DMS79 (cell line): Measurements from ENCODE around the gene TFF1.
"Not testable (repeated sequence)": the region's sequence is repeated elsewhere in the genome, so short reads cannot be mapped to it uniquely, and the experiment has no call there.

ENCODE experiments used
- DNase-seq: peaks from one replicate; lab custom pipeline; 2025; lab: John Stamatoyannopoulos, UW

The TFF1 gene

DNA sequence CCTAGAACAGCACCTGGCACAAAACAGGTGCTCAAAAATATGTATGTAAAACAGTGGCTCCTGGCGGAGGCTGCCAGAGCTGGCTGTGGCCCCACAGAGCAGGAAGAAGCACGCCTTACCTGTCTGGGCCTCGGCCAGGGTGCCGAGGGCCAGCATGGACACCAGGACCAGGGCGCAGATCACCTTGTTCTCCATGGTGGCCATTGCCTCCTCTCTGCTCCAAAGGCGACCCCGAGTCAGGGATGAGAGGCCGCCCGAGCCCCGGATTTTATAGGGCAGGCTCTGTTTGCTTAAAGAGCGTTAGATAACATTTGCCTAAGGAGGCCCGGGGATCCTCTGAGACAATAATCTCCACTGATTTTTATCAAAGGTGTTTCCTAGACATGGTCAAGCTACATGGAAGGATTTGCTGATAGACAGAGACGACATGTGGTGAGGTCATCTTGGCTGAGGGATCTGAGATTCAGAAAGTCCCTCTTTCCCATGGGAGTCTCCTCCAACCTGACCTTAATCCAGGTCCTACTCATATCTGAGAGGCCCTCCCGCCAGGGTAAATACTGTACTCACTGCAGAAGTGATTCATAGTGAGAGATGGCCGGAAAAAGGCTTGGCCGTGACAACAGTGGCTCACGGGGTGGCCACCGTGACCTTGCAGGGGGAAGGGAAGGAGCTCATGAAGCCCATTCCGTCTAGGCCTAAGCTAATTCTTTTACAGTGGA is at the start of gene TFF1:
Gene TFF1 (minus strand): TSS at position 244 of the 719 bp plus-strand sequence. CDS start 40 bp downstream, at position 204.
- no peak for DNase-seq

DNA sequence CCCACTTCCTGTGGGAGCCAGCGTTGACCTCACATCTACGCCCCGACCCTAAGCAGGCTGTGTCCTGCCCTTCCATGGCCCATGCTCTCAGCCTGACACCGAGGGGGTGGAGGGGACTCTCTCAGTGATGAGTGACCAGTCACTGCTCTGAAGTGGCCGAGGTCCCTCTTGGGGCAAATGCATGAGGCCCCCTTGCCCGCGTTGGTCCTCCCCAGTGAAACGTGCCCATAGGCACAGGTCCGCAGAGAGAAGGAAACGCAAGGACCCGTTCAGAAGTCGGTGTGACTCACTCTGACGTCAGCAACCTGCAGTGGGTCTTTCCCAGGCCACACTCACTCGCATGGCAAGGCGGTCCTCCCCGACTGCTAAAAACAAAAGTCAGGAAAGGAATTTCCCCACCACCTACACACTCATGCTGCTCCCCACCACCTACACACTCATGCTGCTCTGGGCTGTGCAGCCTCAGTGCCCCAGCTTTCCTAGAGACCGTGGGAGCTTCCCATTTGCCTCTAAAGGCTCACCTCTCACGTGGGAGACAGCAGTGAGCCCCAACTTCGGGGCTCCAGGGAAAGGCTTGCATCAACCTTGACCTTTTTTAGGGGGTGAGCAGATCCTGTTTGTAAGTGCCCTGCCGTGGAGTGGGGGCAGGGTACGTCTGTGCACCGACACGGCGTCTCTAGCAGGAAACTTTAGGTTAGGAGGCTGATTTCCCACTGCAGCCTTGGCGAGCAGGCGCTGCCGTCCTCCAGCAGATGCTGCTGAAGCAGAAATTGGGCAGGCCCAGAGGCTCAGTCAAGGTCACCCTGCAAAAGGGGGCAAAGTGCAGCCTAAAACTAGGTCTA is 48.8 kb upstream of the TFF1 start:
- DNase-seq = no peak

DNA sequence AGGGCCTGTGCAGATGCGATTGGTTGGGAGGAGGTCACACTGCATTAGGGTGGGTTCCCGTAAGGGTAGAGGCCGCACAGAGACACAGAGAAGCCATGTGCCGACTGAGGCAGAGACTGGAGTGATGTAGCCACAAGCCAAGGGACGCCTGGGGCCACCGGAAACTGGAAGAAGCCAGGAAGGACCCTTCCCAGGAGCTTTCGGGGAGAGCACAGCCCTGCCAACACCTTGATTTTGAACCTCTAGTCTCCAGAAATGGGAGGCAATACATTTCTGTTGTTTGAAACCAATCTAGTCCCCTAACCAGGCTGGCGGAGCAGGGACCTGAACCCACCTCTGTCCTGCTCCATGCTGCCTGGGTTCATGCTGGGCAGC is 48.2 kb upstream of the TFF1 start:
- DNase-seq = no peak

DNA sequence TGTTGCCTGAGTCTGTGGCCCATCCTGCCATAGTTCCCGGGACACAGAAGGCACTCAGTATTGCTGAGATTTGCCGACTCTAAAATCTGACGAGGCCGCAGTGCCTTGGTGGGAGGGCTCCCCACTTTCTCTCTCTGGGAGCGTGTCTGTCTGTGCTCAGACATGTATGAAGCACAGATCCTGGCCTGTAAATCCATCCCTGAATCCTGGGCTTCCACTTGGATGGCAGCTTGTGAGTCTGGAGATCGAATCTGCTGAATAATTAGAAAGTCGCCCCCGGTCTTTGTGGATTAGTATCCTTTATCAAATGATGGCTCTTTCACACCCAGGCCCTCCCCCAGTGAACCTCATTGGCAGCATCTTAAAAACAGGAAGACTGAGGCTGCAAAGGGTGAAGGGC is 47.7 kb upstream of the TFF1 start:
- no peak for DNase-seq

DNA sequence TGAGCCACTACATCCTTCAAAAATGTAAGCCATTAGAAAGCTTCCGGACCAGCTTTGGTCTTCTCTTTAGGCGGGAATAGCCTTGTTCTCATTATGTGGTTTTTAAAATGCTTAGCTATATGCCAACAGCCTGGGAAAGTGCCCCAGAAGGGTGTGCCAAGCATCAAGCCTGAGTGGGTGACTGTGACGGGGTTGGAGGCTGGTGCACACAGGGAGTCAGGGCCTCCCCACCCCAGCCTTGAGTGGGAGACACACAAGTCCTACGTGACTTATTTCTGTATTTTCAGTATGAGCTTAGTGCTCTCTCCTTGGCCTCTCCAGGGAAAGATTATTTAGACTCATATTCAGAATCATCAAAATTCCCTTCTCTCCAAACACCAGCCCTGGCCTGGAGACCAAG is 47.2 kb upstream of the TFF1 start:
- DNase-seq = no peak

DNA sequence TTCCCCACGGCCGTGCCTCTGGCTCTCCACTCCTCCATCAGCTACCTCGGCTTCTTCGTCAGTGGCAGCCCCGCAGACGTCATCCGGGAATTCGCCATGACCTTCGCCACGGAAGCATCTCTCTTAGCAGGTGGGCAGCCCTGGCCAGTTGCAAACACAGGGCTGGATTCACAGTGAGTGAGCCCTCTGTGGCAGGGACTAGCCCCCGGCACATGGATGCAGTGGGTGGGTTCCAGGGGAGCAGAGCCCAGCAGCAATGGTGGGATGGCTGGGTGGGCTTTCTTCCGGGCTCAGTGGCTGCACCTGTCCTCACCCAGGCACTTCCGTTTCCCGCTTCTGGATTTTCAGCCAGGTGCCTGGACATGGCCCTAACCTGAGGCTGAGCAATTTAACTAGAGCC is 46.8 kb upstream of the TFF1 start:
- no peak for DNase-seq

DNA sequence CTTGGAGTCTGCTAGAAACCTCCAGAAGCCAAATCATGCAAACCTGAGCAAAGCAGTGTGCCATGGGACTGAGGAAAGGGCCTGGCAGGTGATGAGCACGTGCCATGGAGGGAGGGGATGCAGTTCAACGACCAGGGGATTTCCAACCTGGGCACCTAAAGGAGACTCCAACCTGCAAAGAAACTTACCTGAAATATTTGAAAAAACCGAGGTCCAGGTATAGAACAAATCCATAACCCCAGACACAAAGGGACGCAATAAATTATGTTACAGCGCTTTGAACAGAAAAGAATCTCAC is 46.2 kb upstream of the TFF1 start:
- no peak for DNase-seq

DNA sequence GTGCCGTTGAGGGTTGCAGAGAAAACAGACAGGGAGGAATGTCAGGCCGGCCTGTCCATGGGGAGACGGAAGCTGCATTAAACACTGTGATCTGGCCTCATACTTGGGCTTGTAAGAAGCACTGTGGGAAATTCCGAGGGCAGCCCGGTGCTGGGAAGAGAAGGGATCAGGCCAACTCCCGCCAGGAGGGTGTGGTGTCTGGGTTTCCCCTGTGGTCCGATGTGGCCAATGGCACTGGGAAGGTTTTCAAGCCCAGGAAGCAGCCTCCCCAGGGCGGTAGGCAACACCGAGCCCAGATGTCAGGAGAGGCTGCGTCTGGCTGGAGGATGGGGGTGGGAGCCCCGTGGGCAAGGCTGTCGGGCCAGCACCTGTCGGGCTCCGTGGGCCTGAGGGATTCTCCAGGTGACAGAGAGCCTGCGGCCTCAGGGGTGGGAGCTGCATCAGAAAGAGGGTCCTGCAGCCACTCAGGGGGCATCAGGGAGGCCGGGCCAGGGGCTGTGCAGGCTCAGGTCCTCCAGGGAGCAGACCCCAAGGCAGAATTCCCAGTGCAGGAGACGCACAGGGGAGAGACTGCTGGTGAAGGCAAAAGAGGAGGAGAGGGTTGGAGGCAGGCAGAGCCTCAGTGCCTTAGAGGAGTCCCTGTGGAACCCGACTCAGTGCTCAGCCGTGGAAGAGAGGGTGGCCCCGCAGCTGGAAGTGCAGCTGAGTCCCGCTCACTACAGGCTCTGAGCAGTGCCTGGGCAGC is 45.7 kb upstream of the TFF1 start:
- DNase-seq = no peak

DNA sequence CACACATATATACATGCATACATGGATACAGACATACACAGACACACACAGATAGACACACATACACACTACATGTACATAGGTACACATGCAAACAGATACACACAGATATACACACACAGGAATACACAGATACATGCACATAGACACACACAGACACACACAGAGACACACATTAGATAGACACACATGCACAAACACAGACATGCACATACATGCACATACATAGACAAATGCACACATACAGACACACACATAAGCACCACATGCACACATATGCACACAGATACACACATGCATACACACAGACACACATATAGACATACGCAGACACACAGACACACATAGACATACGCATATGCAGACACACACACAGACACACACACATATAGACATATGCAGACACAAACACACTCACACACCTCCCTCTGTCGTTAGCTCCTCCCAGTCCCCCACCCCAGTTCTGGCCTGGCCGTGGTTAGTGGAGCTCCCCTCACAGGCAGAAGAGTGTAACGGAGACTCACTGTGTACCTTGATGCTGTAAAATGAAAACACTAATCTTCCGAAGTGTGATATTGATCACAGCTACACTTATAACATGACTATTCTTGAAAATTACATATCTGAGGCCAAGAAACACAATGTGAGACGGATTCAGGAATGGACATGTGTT is 45.0 kb upstream of the TFF1 start:
- no peak for DNase-seq

DNA sequence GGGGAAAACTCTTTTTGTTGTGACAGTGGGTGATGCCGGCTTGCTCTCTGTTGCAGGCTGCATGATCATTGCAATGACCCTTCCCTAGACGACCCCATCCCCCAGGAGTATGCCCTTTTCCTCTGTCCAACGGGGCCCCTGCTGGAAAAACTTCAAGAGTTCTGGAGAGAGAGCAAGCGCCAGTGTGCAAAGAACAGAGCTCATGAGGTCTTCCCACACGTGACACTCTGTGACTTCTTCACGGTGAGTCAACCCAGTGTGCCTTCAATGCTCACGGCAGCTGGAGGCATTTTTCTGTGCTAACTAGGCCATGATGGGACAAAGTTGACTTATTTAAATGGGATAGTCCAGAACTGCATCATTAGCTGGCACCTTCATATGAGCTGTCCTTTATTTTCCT is 43.0 kb upstream of the TFF1 start:
- DNase-seq = no peak

DNA sequence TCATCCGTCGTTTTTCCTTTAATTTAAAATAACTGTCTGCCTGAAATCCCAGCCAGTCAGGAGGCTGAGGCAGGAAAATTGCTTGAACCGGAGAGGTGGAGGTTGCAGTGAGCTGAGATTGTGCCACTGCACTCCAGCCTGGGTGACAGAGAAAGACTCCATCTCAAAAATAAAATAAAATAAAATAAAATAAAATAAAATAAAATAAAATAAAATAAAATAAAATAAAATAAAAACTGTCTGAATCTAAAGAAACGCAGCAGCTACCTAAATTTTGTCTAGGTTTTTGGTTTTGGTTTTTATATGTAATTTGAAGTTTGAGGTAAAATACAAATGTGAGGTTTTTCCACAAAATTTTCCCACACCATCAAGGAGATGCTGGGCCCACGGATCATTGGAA is 42.4 kb upstream of the TFF1 start:
- not testable (repeated sequence) for DNase-seq

DNA sequence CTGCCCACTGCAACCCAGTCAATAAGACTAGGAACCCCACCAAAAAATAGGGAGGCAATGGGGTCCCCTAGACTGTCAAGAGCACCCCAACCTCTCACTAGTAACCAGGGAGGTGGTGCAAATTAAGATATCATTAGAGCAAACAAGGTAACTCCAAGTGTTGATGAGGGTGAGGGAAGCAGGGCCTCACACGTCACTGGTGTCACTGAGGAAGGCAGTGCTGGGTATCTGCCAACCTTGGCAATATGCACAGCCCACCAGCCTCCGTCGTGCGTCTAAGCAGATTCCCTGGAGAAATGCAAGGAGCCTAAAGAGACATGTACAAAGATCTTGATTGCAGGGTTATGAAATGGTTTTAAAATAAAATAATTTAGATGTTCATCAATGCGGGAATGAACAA is 41.1 kb upstream of the TFF1 start:
- DNase-seq = no peak

DNA sequence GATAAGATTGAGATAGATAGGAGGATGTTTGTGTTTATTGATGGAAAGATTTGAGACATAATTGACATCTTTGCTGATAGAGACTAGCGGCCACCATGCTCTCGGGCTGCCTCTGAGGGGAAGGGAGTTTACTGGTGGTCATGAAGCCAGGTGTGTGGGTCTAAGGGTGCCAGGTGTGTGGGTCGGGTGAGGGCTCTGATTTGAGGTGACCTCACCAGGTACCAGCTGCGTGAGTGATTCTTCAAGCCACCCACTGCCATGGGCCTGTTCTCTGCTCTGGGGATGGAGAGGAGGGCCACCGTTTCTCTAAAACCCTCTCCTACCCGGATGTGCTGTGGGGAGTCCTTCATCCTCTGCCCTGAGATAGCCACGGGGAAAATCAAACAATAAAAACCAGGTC is 40.5 kb upstream of the TFF1 start:
- no peak for DNase-seq

DNA sequence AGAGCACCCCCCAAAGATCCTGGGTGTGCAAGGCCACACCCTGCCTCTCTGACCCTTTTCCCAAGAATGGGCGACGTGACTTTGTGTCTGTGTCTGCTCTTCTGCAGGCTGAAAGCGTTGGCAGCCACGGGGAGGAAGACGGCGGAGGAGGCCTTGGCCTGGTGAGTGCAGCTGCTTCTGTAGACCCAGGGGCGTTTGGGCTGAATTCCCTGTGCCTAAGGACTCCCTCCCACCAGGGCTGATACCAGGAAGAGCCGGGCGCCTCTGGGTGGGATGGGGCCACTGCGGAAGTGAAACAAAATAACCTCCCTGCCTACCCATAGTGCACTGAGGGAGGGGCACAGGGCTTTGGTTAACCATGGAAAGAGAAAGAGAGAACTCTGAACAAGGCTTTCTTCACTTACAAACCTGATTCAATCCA is 39.9 kb upstream of the TFF1 start:
- DNase-seq = no peak

DNA sequence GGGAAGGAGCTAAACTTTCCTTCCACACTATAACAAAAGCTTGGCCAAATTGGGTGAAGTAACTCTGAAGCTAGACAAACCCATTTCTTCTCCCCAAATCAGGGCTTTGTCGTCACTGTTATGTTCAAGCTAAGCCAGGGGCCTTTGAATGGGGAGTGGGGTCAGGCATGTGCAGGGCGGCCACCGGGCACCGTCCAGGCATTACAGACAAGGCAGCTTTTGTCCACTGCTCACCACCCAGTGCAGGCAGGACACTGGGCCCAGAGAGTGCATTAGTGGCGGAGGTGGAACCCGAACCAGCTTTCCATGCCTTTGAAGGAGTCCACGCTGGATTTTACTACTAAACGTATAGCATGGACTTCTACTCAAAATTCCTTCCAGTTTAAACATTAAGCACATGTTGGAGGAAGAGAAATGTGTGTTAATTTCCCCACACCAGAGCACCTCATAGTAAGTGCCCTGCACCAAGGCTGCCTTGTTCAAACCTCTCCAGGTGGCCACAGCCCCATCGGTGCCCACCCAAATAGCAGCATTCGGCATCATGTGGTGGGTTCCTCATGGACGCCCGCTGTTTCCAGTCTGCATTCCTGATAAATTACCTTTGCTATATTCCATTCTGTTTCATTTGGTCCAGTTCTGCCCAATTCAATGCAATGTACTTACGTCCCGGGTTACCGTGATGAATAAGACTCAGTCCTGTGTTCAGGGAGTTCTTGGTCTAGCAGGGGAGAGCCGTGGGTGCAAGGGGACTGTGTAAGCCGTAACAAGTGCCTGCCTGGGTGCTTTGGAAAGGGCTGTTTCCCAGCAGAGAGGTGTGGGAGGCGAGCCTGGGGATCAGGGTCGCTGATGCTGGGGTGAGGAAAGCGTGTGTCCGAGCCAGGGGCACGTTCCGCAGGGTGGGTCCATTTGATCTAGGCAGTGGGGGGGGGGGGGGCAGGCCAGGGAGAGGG is 39.0 kb upstream of the TFF1 start:
- DNase-seq = no peak

DNA sequence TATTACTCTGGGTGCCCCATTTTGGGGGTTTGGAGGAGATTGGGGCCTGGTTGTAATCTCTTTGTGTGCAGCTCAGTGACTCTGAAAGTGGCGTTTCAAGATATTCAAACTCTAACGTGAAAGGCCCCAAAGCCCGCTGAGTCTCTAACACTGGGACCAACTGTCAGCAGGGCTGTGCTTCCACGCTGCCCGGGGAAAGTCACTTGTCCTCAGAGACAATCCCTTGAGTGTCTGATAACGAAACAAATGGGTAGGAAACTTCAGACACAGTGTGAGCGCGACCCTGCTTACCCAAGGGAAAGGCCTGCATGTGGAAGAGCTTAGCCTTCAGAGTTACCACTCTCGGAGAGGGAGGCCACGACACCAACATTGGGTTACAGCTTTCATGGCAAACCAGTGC is 38.2 kb upstream of the TFF1 start:
- no peak for DNase-seq

DNA sequence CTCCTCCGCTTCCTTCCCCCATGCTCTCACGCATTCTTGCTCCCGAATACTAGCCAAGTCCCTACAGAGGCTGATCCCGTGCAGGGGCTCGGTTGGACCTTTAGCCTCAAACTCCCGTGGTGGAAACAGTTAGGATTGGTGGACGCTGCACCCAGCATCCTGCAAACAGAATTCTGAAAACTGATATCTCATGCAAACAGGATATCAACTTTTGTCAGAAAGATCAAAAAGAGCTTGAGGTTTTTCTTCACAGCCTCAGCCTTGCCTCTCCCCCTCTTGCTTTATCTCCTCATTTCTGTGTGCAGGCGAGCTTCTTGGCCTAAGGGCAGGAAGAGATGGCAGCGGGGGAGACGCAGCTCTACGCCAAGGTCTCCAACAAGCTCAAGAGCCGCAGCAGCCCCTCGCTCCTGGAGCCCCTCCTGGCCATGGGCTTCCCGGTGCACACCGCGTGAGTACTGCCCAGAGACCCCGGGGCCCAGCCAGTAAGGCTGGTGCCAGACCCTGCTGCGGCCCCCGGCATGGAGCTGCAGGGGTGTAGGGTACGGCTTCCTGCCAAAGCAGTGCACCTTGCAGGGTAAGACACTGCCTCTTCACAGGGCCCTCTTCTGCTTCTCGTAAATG is 37.4 kb upstream of the TFF1 start, which contains the start of gene UBASH3A:
Gene UBASH3A (plus strand): TSS at position 292 of the 621 bp plus-strand sequence. CDS start 44 bp downstream, at position 336.
- no peak for DNase-seq

DNA sequence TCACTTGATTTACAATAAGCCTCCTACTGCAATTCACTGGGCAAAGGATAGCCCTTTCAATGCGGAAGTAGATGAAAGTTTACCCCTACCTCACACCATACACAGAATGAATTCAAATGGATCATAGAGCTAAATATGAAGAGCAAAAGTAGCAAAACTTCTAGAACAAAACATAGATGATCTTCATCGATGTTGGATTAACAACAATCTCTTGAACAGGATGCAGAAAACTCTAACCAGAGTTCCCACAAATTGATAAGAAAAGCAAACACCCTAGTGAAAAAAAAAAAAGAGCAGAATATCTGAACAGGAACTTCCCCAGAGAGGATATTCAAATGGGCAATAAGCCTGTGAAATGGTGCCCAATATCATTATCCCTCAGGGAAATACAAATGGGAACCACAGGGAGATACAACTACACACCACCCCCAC is 35.5 kb upstream of the TFF1 start:
- no peak for DNase-seq

DNA sequence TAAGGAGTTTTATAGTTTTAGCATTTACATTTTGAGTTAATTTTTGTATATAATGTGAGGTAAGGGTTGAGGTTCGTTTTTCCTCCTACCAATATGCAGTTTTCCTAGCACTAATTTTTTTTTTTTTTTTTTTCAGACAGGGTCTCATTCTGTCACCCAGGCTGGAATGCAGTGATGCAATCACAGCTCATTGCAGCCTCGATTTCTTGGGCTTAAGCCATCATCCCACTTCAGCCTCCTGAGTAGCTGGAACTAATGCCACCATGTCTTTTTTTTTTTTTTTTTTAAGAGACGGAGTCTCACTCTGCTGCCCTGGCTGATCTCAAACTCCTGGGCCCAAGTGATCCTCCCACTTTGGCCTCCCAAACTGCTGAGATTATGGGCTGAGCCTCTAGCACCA is 34.8 kb upstream of the TFF1 start:
- DNase-seq = no peak

DNA sequence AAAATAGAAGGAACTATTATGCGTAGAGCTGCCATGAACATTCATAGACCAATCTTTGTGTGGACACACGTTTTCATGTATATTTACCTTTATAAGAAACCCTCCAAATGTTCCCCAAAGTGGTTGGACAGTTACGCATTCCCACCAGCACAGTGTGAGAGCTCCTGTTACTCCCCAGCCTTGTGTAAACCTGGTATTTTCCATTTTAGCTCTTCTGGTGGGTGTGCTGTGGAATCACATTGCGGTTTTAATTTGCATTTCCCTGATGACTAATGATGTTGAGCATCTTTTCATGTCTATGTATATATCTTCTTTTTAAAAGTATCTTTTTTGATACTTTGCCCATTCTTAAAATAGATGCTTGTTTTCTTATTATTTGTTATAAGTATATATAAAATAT is 34.2 kb upstream of the TFF1 start:
- no peak for DNase-seq
